ENCODE measurements around the gene SLC17A5.
"Not testable (repeated sequence)": the region's sequence is repeated elsewhere in the genome, so short reads cannot be mapped to it uniquely, and the experiment has no call there.

The SLC17A5 gene

GRCh38 chr6:73569121-73569520, 84.7 kb downstream of the SLC17A5 start:
- DNase-seq = no peak

- DNase-seq = no peak
These were observed 86.7 kb downstream of the SLC17A5 start for GRCh38 chr6:73566954-73567591.

GRCh38 chr6:73566486-73566871, 87.3 kb downstream of the SLC17A5 start:
- DNase-seq = not testable (repeated sequence)

- DNase-seq = no peak
These were observed 87.9 kb downstream of the SLC17A5 start for GRCh38 chr6:73565767-73566485.

- no peak for DNase-seq
These were observed 89.0 kb downstream of the SLC17A5 start for GRCh38 chr6:73564578-73565345.

GRCh38 chr6:73562558-73562957, 91.2 kb downstream of the SLC17A5 start:
- DNase-seq = no peak

- no peak for DNase-seq
These were observed 92.9 kb downstream of the SLC17A5 start for GRCh38 chr6:73560853-73561407.

GRCh38 chr6:73560182-73560732, 93.5 kb downstream of the SLC17A5 start:
- DNase-seq = no peak

- DNase-seq = not testable (repeated sequence)
These were observed 94.4 kb downstream of the SLC17A5 start for GRCh38 chr6:73559399-73559794.

GRCh38 chr6:73558624-73559398, 95.0 kb downstream of the SLC17A5 start:
- DNase-seq = no peak

- no peak for DNase-seq
These were observed 97.0 kb downstream of the SLC17A5 start for GRCh38 chr6:73556836-73557235.

- DNase-seq = not testable (repeated sequence)
These were observed 98.3 kb downstream of the SLC17A5 start for GRCh38 chr6:73555380-73555949.

GRCh38 chr6:73551115-73551514, 102.7 kb downstream of the SLC17A5 start:
- not testable (repeated sequence) for DNase-seq

GRCh38 chr6:73548458-73549446, 105.0 kb downstream of the SLC17A5 start:
- no peak for DNase-seq

- no peak for DNase-seq
These were observed 106.8 kb downstream of the SLC17A5 start for GRCh38 chr6:73547036-73547435.

Measured in anterior cingulate cortex (tissue), 58 donors.